Measurements from ENCODE around the gene EAF1. TPM values are rescaled to one million over a fixed set of nuclear protein-coding genes. Genes with fewer than 3 reads are reported as not detected.
A peak's percentile ranks its signal among the peaks of the same experiment; 100 is the strongest.
"Not testable (repeated sequence)": the region's sequence is repeated elsewhere in the genome, so short reads cannot be mapped to it uniquely, and the experiment has no call there.

The EAF1 gene
- total and polyA plus RNA-seq, 2 donors (not counting 1 experiment from before 2014, with no cell fraction given), result 8.3 to 19.8 TPM

- Histone ChIP-seq H3K9ac (ENCODE audit: low read length) (peak overlapping the region; percentile 45), H3K36me3 (replicated peaks in 1 of 2; ENCODE audit: control extremely low read depth in 1 of 2, control insufficient read depth in 1 of 2, extremely low read depth in 1 of 2, insufficient read depth in 2 of 2, low read length in 1 of 2) (no peaks in the 10 kb centered on the region), H3K4me1 (ENCODE audit: control insufficient read depth in 2 of 2, insufficient read depth in 2 of 2, low read length in 2 of 2) (peaks cover 73 to 88% of the 10 kb centered on the region in 2 donors), H3K4me3 (ENCODE audit: control extremely low read depth in 1 of 5, extremely low read depth in 1 of 5, insufficient read depth in 1 of 5, low read depth in 2 of 5, low read length in 4 of 5) (peak overlapping the region in 3 of 5 experiments; percentile 18 to 32 (median 27)), H4K20me1 (ENCODE audit: control insufficient read depth, insufficient read depth, low read length, poor library complexity, severe bottlenecking) (no peaks in the 10 kb centered on the region), H3K27ac (ENCODE audit: low read length in 2 of 2) (peak overlapping the region; percentile 83 to 85), H3K9me3 (ENCODE audit: control extremely low read depth in 1 of 3, control insufficient read depth in 2 of 3, insufficient read depth in 1 of 3, low read length in 2 of 3) (peaks cover 0 to 7% (median 5%) of the 10 kb centered on the region in 3 donors), H3K79me2 (ENCODE audit: control insufficient read depth, insufficient read depth, low read length) (peaks cover 17% of the 10 kb centered on the region), H3K4me2 (replicated peaks; ENCODE audit: low read depth, low read length, poor library complexity, severe bottlenecking) (peak overlapping the region; percentile 60), H3K27me3 (replicated peaks in 1 of 4; ENCODE audit: control extremely low read depth in 1 of 4, control insufficient read depth in 3 of 4, insufficient read depth in 4 of 4, low read length in 3 of 4) (no peaks in the 10 kb centered on the region), H2AFZ (ENCODE audit: insufficient read depth, low read depth, low read length, poor library complexity, severe bottlenecking) (peak overlapping the region; percentile 39)
- peak; percentile 70 for DNase-seq
- Mint-ChIP-seq H3K27ac (peak overlapping the region; percentile 77), H3K4me1 (peaks cover 75% of the 10 kb centered on the region), H3K9me3 (ENCODE audit: insufficient read depth) (no peaks in the 10 kb centered on the region), H3K4me3 (peak overlapping the region; percentile 57), H3K27me3 (no peaks in the 10 kb centered on the region)
- intact Hi-C loops (cut with micrococcal nuclease), result loop anchor here (2.0 kb wide), 1 partner anchor 14 kb away; no protein-coding TSS in a partner anchor
- 8% methylated on average over 3 of the region's 4 CpGs for WGBS (ENCODE audit: insufficient coverage)
- TF ChIP-seq CTCF (IDR thresholded peaks at IDR 0.05), result no peak
- ChIA-PET POLR2A (interaction anchor here (0.9 to 1.4 kb wide), 5 partner anchors 50 to 179 kb away, joined by 3 read pairs; partner anchors contain the start of gene CAPN7), CTCF (interaction anchor here (0.7 to 6.8 kb wide), 20 partner anchors 15 to 183 kb away, joined by 3 to 80 read pairs (median 4); partner anchors contain the start of genes CAPN7 and SH3BP5)
- peak; percentile 89 for ATAC-seq (ENCODE audit: low read depth)
These were observed 42.7 kb upstream of the EAF1 start for GRCh38 chr3:15384510-15385237.

- not testable (repeated sequence) for H4K20me1 ChIP-seq (ENCODE audit: control insufficient read depth, insufficient read depth, low read length, poor library complexity, severe bottlenecking); H2AFZ ChIP-seq (ENCODE audit: insufficient read depth, low read depth, low read length, poor library complexity, severe bottlenecking); H3K36me3 ChIP-seq (replicated peaks in 1 of 2; ENCODE audit: control extremely low read depth in 1 of 2, control insufficient read depth in 1 of 2, extremely low read depth in 1 of 2, insufficient read depth in 2 of 2, low read length in 1 of 2); DNase-seq; H3K9me3 ChIP-seq (ENCODE audit: control extremely low read depth in 1 of 3, control insufficient read depth in 2 of 3, insufficient read depth in 1 of 3, low read length in 2 of 3); H3K27me3 ChIP-seq (replicated peaks in 1 of 4; ENCODE audit: control extremely low read depth in 1 of 4, control insufficient read depth in 3 of 4, insufficient read depth in 4 of 4, low read length in 3 of 4); ATAC-seq (ENCODE audit: low read depth); H3K27me3 Mint-ChIP-seq; H3K9me3 Mint-ChIP-seq (ENCODE audit: insufficient read depth)
- Mint-ChIP-seq H3K4me1 (peaks cover 78% of the 10 kb centered on the region), H3K4me3 (peak overlapping the region; percentile 57), H3K27ac (peak overlapping the region; percentile 77)
- H3K4me2 ChIP-seq (replicated peaks; ENCODE audit: low read depth, low read length, poor library complexity, severe bottlenecking), result peak overlapping the region; percentile 60
- peak overlapping the region; percentile 83 to 85 for H3K27ac ChIP-seq (ENCODE audit: low read length in 2 of 2)
- H3K79me2 ChIP-seq (ENCODE audit: control insufficient read depth, insufficient read depth, low read length), result peaks cover 17% of the 10 kb centered on the region
- CTCF ChIA-PET, result interaction anchor here (0.7 to 6.8 kb wide), 17 partner anchors 14 to 183 kb away, joined by 3 to 80 read pairs (median 5); partner anchors contain the start of genes CAPN7 and SH3BP5
- peaks cover 74 to 94% of the 10 kb centered on the region in 2 donors for H3K4me1 ChIP-seq (ENCODE audit: control insufficient read depth in 2 of 2, insufficient read depth in 2 of 2, low read length in 2 of 2)
- H3K9ac ChIP-seq (ENCODE audit: low read length), result peak overlapping the region; percentile 45
- peak overlapping the region in 1 of 5 experiments; percentile 18 for H3K4me3 ChIP-seq (ENCODE audit: control extremely low read depth in 1 of 5, extremely low read depth in 1 of 5, insufficient read depth in 1 of 5, low read depth in 2 of 5, low read length in 4 of 5)
- POLR2A ChIA-PET, result interaction anchor here (0.6 to 1.4 kb wide), 6 partner anchors 51 to 179 kb away, joined by 3 to 4 read pairs (median 3); partner anchors contain the start of gene CAPN7
- 36% methylated on average over 5 of the region's 10 CpGs for WGBS (ENCODE audit: insufficient coverage)
- intact Hi-C loops (cut with micrococcal nuclease), result loop anchor here (2.0 kb wide), 1 partner anchor 14 kb away; no protein-coding TSS in a partner anchor
These were observed 42.1 kb upstream of the EAF1 start for GRCh38 chr3:15385238-15385695.

All from B cell (primary cell).